GM19438 (cell line): Measurements from ENCODE around the gene UNC5C.

Experiments
- ATAC-seq: cut with Tn5 transposase; IDR thresholded peaks from one replicate; pipeline ENCODE4 v1.9.1; 2021; ENCODE audit warnings: low read depth; ENCODE audit not compliant: unreplicated experiment

The UNC5C gene

DNA sequence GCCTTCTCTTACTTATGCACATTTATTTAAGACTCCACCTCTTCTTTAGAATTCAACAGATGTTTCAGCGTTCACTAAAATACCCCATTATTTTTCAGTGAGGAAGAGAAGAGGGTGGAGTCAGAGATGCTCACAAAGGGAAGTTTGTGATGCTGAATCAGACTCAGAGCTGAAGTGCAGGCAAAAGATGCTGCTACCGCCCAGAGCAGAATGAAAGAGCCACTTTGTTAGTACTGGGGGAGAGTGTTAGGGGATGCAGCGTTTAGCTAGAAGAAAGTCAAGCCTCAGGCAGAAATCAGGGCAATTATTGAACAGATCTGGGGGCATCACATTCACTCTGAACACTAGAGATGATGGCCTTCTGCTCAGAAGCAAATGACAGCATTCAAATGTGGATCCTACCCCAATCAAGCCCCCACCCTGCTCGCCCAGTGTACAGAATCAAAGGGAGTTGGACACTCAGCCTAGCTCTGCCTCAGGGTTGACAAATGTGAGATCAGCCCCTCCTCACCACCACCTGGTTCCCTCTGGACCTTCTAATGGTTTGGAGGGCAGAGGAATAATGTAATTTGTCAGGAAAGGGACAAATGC lies 138.3 kb downstream of the UNC5C start:
- ATAC-seq = no peak

DNA sequence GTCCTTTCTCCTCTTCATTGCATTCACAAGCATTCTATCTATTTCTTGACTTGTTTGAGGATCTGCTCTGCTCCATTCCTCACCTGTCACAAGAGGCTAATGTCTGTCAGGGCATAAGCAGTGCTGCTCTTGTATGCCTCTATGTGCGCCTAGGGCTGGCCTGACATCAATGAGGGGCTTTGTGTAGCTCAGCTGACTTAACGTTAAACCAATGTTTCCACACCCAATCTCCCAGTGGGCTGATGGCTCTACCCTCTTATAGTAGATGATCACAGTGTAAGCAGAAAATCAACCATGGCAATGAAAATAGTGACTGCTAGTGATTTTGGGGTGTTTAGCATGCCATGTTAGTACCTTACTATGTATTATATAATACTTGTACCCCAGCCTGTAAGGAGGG lies 139.0 kb downstream of the UNC5C start:
- no peak for ATAC-seq

DNA sequence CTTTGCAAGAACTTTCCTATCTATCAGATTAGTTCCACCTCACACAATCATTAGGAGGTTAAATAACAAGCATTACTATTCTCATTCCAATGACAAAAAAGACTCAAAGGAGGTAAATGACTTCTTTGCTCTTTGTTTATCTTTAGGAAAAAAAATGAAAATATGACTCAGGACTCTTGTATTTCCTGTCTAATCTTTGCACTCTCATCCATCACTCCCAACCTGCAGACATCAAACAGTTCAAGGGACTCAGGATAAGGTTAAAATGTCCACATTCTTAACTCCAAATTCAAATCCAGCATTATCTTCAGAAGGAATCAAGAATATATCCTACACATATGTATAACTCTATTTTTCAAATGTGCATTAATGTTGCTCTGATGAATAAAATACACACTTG lies 139.6 kb downstream of the UNC5C start:
- no peak for ATAC-seq

GRCh38 chr4:95402299-95402698 lies 146.5 kb downstream of the UNC5C start:
- ATAC-seq = no peak

GRCh38 chr4:95398217-95398616 lies 150.6 kb downstream of the UNC5C start:
- no peak for ATAC-seq

GRCh38 chr4:95394752-95395306 lies 153.9 kb downstream of the UNC5C start:
- ATAC-seq = no peak

DNA sequence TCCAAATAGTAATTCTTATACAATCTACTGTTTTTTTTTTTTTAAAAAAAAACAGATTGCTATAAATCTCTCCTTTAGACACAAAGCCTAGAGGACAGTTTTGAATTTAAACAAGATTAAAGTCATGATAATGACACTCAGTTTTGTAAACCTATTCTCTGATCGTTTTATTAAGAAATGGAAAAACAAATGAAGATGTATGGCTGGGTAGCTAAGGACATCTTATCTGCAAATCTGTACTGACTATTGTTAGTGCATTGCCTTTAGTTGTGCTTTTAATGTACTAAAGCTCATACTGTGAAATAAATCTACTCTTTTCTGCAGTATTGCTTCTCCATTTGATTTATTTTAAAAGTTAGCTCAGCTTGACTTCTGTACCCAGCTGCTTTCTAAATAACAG lies 155.0 kb downstream of the UNC5C start:
- no peak for ATAC-seq

DNA sequence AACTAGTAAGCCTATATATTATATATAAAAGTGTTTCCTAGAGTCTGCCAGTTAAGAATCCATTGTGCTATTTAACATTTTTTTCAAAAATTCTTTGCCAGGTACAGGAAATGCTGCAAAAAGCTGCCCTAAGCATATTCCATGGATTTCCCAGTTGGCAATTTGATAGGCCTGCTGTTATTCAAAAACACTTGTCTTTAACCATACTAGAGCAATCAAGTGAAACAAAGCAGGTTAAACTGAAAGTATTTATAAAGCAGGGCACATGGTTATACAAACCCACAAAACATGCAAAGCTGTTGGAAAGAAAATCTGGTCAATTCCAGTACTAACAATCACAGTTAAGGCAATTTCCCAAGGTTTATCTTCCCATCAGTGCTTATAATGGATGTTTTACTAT lies 159.9 kb downstream of the UNC5C start:
- ATAC-seq = no peak

DNA sequence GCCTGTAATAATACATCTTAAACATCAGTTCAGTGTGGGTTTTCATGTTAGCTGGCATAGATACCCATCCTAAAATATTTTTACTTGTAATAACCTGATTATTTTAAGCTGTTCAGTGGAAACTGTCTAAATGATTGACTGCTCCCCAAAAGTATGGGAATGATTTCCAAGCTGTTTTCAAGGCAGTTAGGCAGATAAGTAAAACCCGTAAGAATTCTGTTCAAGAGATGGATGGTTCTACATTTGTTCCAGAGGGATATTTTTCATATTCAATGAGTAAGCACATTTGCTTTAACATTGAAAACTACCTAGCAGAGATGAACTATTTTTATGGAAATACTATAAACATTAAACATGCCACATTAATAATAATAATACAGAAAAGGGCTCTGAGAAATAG lies 161.1 kb downstream of the UNC5C start:
- ATAC-seq = no peak

- no peak for ATAC-seq
Observed at GRCh38 chr4:95386410-95386809, 162.4 kb downstream of the UNC5C start.

DNA sequence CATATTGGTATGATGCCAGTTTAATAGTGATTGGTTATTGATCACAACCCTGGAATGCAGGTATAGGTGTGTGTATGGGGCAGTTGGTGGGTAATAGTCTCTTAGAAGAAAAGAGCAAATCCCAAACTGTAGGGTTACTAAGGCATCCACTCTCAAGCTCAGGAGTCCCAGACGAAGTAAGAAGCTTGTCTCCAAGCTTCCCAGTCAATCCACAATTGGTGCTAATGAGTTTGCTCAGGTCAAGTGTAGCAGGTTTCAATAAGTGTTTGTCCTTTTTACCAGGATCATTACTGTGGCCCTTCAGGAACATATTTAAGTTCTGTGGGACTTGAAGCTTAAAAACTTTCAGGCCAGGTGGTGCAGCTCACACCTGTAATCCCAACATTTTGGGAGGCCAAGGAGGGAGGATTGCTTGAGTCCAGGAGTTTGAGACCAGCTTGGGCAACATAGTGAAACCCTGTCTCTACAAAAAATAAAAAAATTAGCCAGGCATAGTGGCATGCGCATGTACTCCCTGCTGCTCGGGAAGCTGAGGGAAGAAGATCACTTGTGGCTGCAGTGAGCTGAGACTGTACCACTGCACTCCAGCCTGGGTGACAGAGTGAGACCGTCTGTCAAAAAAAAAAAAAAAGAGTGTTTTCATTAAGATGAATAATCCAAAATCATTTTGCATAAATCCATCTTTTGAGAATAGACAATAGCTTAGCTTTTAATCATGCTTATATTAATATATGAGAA lies 166.8 kb downstream of the UNC5C start:
- no peak for ATAC-seq

DNA sequence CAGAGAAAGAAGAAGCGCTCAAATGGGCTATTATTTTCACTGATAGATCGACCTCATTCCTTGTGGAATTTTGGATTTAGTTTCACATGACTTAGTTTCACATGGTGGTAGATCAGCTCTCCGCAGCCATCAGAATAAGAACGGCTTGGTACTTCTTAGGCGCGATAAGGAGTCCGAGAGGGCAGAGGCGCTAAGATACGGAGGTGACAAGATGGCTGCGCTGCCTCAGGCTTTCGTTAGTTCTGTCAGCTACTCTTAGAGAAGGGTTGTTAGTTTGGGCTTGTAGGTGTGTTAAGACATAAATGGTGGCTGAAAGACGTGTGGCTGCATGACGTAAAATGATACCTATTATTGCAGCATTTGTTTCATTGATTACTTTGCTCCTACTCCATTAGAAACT lies 169.1 kb downstream of the UNC5C start:
- ATAC-seq = no peak

DNA sequence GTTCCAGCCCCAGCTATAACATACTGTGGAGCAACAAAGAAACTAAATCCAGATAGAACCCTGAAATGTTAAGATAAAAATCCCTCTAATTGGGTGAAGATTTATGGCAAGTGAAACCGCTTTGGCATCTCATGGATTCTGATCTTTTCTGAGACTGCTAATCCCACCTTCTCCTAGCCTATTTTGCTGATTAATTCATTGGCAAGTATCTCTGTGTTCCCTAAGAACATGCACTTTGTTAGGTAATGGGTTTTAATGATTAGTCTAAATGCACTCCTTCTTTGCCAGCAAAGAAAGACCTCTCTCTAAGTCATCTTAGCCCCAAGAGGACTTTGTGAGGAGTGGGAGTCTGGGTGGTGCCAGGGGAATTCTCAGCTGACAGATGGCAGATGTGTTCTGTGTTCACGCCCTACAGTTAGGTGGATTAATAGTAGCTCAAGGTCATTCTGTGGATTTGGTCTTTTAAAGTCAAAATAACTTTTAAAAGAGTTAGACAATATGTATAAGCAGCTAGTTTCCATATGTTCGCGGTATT lies 171.3 kb downstream of the UNC5C start:
- ATAC-seq = no peak

GRCh38 chr4:95371476-95372224 lies 177.1 kb downstream of the UNC5C start:
- no peak for ATAC-seq

- no peak for ATAC-seq
Observed at GRCh38 chr4:95367824-95368223, 180.9 kb downstream of the UNC5C start.

DNA sequence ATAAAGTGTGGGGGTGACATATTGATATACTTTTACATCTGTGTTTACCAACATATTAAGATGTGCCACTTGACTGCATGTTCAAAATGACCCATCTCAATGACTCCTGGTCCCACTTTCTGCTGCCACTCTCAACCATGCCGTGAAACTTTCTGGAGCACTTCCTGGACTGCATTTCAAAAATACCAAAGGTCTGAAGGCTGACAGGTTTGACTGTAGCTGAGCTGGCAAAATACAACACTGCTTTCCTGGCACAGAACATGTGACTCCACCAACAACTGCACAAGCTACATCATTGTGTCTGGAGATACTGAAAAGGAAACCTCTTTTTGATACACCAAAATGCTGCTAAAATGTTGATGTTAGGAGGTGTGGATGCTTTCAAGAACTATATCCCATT lies 184.8 kb downstream of the UNC5C start:
- no peak for ATAC-seq

DNA sequence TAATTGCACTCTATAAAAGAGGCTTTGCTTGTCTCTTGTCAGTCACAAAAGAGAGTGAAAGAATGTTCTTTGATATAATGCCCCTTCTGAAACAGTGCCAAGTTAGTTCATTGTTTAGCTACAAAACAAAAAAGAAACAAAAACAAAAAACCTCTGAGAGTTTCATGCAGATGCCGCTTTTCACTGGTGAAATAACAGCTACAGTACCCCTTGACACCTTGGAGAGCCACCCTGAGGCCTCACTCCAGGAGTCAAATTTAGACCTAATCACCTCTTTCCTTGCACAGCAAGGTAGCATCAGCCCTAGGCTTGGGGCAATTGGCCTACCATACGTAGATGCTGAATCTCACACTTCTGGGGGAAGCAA lies 185.2 kb downstream of the UNC5C start:
- no peak for ATAC-seq

DNA sequence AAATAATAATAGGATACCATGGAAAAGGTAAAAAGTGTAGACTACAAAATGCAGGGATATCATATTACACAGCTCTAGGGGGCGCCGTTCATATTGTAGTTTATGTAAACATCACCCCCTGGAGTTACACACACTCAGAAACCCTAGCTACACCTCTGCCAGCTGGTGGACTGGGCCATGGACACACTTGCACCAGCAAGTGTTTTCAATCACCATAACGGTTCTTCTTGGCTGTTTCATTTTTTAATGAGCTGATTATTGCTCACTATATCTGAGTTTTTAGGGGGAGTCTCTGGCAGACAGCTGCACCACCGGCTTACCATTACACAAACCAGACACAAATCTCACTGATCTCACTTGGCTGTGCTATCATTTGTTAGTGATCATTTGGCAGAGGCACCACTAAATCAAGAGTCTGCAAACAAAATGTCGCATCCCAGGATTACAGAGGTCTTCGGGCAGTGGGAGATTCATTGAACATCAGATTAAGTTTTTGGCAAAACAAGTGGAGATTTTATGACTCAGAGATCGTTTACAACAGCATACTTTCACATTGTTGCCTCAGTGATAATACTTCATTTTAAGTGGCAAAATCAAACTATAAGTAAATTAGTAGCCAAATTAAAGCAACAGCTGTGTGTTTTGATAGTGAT lies 185.7 kb downstream of the UNC5C start:
- ATAC-seq = no peak

GRCh38 chr4:95362066-95362465 lies 186.7 kb downstream of the UNC5C start:
- no peak for ATAC-seq

- ATAC-seq = no peak
Observed at GRCh38 chr4:95361696-95361965, 187.1 kb downstream of the UNC5C start.
